IPS DF 4.7 (cell line): Measurements from ENCODE around the gene CGNL1.

ENCODE experiments used
- DNase-seq: peaks from one replicate; pipeline ENCODE4 v3.0.0-alpha.2; 2013; ENCODE audit warnings: low spot score; ENCODE audit errors: extremely low read depth

The CGNL1 gene

GRCh38 chr15:57384024-57384423 lies 7.7 kb downstream of the CGNL1 start:
- DNase-seq, result no peak

- DNase-seq, result no peak
Observed at GRCh38 chr15:57384816-57385215, 8.5 kb downstream of the CGNL1 start.

- DNase-seq, result no peak
Observed at GRCh38 chr15:57385923-57386390, 9.7 kb downstream of the CGNL1 start.

- no peak for DNase-seq
Observed at GRCh38 chr15:57386976-57387375, 10.7 kb downstream of the CGNL1 start.

DNA sequence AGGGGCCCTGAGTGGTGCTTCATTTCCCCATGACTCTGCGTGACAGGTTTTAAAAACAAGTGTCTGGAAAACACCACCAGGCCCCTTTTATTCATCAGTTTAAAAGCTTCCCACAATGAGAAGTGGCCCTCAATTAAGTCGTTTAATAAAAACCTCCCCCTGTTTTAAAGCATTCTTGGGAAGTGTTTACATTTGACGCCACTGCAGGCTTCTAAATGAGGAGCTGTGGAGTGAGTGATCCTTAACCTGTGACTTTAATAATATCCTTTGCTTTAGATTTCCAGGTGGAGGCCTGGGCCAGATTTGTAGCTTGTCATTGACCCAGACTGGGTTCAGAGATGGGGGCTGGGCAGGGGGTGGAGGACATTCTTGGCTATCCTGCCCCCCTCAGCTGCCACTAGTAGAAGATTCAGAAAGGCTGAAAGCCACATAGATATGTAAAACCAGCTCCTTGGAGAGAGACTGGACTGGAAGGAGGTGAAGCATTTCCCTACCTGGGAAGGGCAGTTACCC lies 11.3 kb downstream of the CGNL1 start:
- DNase-seq, result no peak

GRCh38 chr15:57388464-57388863 lies 12.2 kb downstream of the CGNL1 start:
- no peak for DNase-seq

GRCh38 chr15:57389991-57390390 lies 13.7 kb downstream of the CGNL1 start:
- no peak for DNase-seq

DNA sequence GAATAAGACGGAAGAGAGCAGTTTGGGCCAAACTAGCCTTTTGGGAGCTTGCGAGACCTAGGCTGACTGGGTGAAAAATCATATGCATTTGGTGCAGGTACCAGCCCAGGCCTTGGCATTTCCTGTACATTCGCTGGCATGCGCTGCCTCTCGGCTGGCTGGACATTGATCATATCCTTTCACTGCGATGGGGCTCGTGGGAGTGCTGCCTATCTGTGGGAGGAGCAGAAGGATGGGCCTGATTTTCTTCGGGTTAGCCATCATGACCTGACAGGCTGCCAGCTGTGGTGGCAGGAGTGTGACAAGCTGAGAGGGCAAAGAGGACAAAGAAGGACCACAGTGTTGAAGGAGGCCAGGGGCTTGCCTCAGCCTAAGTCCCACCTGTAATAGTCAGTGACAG lies 14.3 kb downstream of the CGNL1 start:
- no peak for DNase-seq

GRCh38 chr15:57391537-57391936 lies 15.2 kb downstream of the CGNL1 start:
- no peak for DNase-seq

DNA sequence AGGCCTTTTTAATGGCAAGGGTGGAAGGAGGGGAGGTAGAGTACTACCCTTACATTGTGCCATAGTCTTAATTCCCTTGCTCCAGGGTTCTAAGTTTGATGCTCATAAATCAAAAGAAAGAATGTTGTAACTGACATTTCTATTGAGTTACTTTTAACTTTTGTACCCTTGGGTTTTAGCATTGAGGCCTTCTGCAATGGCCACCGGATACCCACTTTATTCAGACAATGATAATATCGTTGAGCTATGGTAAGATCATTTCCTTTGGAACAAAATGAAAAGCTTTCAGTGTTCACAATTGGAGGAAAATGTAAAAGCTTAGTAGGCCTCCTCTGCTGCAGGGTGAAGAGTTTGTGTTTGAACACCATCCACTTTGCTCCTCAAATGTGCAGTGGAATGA lies 16.8 kb downstream of the CGNL1 start:
- no peak for DNase-seq

GRCh38 chr15:57395292-57395691 lies 19.0 kb downstream of the CGNL1 start:
- DNase-seq, result no peak

GRCh38 chr15:57398336-57398735 lies 22.0 kb downstream of the CGNL1 start:
- DNase-seq, result no peak

DNA sequence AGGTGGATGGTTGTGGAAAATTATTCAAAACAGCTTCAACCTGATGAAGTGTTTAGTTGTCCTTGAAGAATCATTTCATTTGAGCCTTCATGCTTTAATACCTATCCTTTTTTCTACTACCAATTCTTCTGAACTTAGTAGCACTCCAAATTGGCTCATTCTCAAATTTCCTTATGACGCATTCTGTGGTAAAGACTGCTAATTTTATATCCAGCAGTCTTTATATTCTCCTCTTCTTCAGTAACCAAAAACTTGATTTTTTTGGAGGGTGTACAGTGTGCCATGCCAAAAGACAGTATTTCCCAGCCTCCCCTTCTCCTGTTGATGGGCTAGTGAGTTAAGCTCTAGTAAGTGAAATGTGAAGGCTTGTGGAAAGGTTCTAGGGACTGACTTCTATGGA lies 25.2 kb downstream of the CGNL1 start:
- no peak for DNase-seq

DNA sequence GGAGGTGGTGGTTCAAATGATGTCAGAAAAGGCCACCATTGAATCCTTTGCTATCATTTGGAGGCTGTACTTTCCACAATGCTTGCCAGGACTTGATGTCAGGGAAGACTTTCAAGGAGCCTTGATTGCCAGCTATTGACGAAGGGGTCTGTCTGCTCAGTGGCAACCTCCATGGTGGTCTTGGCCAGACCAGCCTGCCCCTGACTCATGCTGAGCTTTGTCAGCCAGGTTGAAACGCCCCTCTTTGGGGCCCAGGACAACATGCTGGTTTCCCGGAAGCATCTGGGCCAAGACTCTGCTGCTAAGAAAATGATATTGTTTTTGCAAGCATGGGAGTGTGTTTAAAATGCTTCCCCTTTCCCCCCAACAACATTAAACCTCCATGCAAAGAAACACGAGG lies 26.7 kb downstream of the CGNL1 start:
- no peak for DNase-seq

GRCh38 chr15:57403566-57404325 lies 27.4 kb downstream of the CGNL1 start:
- DNase-seq, result no peak

DNA sequence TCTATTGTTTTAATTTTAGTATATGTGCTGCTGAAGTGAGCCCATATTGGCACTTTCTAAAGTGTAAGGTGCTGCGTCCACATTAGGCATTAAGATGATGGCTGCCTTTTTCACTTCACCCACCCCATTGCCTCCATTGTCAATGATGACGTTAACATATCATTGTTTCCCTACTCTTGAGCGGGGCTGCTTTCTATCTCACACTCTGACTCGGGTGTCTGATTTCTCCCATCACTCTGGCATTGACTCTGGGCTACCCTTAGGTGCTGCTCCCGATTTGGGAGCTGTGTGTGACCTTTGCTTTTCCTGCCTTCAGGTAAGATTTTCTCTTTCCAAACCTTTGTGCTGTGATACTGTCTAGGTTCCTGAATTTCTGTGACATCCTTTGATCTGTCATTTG lies 28.8 kb downstream of the CGNL1 start:
- DNase-seq, result no peak

DNA sequence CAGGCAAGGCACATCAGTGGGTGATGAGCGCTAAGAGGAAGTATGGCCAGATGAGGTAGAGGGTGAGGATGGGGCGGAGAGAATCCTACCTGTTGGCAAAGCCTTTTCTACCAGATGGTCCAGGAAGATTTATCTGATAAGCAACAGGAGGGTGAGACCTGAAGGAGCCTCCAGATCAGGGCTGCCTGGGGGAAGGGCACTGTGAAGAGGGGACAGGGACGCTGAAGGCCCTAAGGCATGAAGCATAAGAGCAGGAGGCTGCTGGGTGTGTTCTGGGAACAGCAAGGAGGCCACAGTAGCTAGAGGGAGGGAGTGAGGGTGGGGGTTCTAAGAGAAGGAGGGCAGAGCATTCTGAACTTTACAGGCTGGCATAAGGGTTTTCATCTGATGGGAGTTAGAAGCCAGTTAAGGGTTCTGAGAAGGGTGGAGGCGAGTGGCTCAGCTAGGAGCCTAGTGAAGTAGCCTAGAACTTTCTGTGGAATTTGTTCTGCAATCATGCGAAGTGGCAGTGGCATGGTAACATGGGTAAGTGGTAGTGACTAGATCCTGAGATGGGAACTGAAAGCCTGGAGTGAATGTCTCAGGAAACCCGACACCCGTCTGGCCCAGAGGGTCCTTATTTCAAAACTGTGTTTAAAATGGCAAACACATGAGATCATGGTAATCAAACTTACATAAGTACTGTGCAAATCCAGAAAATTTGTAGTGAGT lies 29.9 kb downstream of the CGNL1 start:
- no peak for DNase-seq

DNA sequence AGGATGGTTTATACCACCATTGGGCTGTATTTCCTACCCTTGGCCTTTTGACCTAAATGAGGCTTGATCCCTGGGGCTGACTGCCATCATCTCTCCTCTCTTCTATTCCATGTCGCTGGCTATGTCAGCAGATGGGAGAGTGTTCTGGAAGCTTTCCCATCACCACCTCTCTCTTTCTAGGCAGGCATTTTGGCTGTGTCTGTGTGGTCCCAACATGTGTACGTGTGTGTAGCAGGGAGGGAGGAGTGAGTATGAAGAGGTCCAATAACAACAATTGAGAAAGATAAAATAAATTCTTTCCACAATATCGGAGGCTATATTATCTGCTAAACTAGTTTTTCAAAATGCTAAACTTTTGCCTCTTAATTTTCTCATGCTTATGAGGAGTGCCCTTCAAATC lies 34.1 kb downstream of the CGNL1 start:
- DNase-seq, result no peak

DNA sequence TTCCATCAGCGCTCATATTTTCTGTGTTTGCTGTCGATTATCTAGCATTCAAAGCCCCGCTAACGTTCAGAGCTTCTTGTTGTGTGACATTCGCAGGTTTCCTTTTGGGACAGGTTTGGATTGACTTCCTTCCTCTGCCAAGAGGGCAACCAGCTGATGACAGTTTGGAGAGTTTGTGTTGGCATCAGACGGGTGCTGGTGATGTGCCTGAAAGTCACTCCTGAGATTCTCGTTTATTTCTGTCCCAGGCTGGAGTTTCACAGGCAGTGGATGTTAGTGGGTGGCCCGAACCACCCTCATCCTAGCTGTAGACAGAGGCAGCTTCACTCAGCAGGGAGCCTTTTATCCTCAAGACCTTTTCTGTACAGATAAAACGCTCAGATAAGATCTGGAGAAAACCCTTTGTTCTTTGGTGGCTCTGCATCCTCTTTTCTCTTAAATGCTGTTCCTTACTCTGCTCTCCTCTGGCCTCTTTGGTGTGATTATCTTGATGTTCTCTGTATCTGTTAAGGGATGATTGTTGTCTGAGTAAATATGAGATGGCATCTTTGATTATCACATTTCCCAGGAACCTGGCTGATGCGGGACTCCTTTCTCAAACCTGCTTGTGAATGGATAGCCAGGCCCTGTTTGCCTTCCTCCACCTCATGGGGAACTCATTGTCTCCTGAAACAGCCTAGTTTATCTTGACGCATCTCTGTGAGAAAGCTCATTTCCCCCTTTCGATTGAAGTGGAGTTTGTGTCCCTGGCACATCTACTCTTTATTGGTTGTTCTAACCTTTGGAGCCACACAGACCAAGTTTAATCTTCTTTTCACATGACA lies 35.9 kb downstream of the CGNL1 start:
- no peak for DNase-seq

- no peak for DNase-seq
Observed at GRCh38 chr15:57415602-57416001, 39.3 kb downstream of the CGNL1 start.

DNA sequence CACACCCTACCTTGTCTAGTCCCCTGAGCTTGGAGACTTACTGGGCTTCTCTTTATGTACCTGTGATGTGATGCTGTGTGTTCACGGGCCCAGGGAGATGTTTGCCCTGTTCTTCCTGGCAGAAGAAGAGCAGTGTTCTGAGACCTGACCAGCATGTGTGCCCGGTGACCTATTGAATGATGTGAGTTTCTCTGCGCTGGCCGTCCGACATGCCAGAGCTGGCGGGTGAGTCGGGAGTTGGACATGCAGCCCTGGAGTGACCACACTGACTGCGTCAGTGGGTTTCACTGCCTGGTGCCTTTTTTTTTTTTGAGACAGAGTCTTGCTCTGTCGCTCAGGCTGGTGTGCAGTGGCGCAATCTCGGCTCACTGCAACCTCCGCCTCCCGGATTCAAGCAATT lies 42.3 kb downstream of the CGNL1 start:
- DNase-seq, result no peak

- no peak for DNase-seq
Observed at GRCh38 chr15:57419335-57419734, 43.0 kb downstream of the CGNL1 start.
